HCT116 (cell line): ENCODE results near the gene PRDM11.

ENCODE experiments used
- ATF3 ChIP-seq: IDR thresholded peaks from 2 replicates; pipeline ENCODE4 v1.6.1; 2012
- CTCF ChIP-seq, 3 experiments: fragments of 200-600 bp in 1 of 3; sonication (generic) in 1 of 3; IDR thresholded peaks in 2 of 3; conservative IDR thresholded peaks in 1 of 3; 2 replicates each; pipeline ENCODE4 v1.5.1; 2012 to 2017; ENCODE audit warnings: low read depth in 2 of 3, low read length in 2 of 3, antibody characterized with exemption in 1 of 3, borderline replicate concordance in 1 of 3, control low read depth in 1 of 3, mild to moderate bottlenecking in 1 of 3, mixed read lengths in 1 of 3, mixed run types in 1 of 3, moderate library complexity in 1 of 3; ENCODE audit not compliant: insufficient read depth in 1 of 3
- EZH2 ChIP-seq: fragments of 200-600 bp; sonication (generic); IDR thresholded peaks from 2 replicates; pipeline ENCODE4 v1.6.1; 2017; ENCODE audit warnings: antibody characterized with exemption, mixed run types
- JUND ChIP-seq: IDR thresholded peaks from 2 replicates; pipeline ENCODE4 v1.6.1; 2012
- MAX ChIP-seq: IDR thresholded peaks from 2 replicates; pipeline ENCODE4 v1.6.1; 2012
- POLR2A ChIP-seq: IDR thresholded peaks from 2 replicates; pipeline ENCODE4 v1.7.0; 2011; ENCODE audit warnings: borderline replicate concordance; ENCODE audit not compliant: insufficient read depth, insufficient read length; ENCODE audit errors: extremely low read depth
- REST ChIP-seq: IDR thresholded peaks from 2 replicates; pipeline ENCODE4 v1.6.1; 2012; ENCODE audit warnings: low read depth
- SIN3A ChIP-seq: IDR thresholded peaks from 2 replicates; pipeline ENCODE4 v1.6.1; 2012; ENCODE audit warnings: low read depth
- ZBTB33 ChIP-seq: IDR thresholded peaks from 2 replicates; pipeline ENCODE4 v1.6.1; 2011; ENCODE audit warnings: mild to moderate bottlenecking, low read length, moderate library complexity; ENCODE audit not compliant: insufficient replicate concordance; ENCODE audit errors: extremely low read depth
- ZFX ChIP-seq: fragments of 450-650 bp; IDR thresholded peaks from 2 replicates; pipeline ENCODE4 v1.6.1; 2017

GRCh38 chr11:45161252-45162063 lies 15.0 kb downstream of the PRDM11 start:
- TF ChIP-seq CTCF (IDR thresholded peaks at IDR 0.05 in 2 of 3, conservative IDR thresholded peaks at IDR 0.05 in 1 of 3; ENCODE audit: borderline replicate concordance in 1 of 3, insufficient read depth in 1 of 3, low read depth in 2 of 3, low read length in 2 of 3) (no peak), MAX (no peak), EZH2 (no peak), JUND (no peak), SIN3A (no peak), POLR2A (no peak), ZBTB33 (no peak), ZFX (no peak), ATF3 (no peak), REST (no peak)
